NCI-H2196 (cell line): ENCODE data around the gene NPHP1.
"Not testable (repeated sequence)": the region's sequence is repeated elsewhere in the genome, so short reads cannot be mapped to it uniquely, and the experiment has no call there.

Source experiments
- DNase-seq: peaks from one replicate; lab custom pipeline; 2025; ENCODE audit not compliant: unreplicated experiment; lab: John Stamatoyannopoulos, UW

Gene NPHP1

GRCh38 chr2:110105183-110105582 is 99.6 kb downstream of the NPHP1 start:
- no peak for DNase-seq

GRCh38 chr2:110104025-110104771 is 100.6 kb downstream of the NPHP1 start:
- peak; percentile 77 for DNase-seq

- no peak for DNase-seq
These were observed 101.5 kb downstream of the NPHP1 start for GRCh38 chr2:110103061-110103961.

GRCh38 chr2:110101901-110102803 is 102.7 kb downstream of the NPHP1 start:
- DNase-seq, result no peak

- peak; percentile 97 for DNase-seq
These were observed 103.5 kb downstream of the NPHP1 start for GRCh38 chr2:110101280-110101844.

GRCh38 chr2:110100880-110101279 is 103.9 kb downstream of the NPHP1 start:
- not testable (repeated sequence) for DNase-seq

- no peak for DNase-seq
These were observed 104.3 kb downstream of the NPHP1 start for GRCh38 chr2:110100480-110100879.

GRCh38 chr2:110099471-110100225 is 105.2 kb downstream of the NPHP1 start:
- DNase-seq, result no peak

- DNase-seq, result no peak
These were observed 105.8 kb downstream of the NPHP1 start for GRCh38 chr2:110099038-110099425.

- no peak for DNase-seq
These were observed 107.2 kb downstream of the NPHP1 start for GRCh38 chr2:110097506-110098220.

GRCh38 chr2:110095994-110096633 is 108.7 kb downstream of the NPHP1 start:
- DNase-seq, result no peak

GRCh38 chr2:110094884-110095534 is 109.8 kb downstream of the NPHP1 start:
- DNase-seq, result not testable (repeated sequence)

GRCh38 chr2:110093924-110094323 is 110.9 kb downstream of the NPHP1 start:
- not testable (repeated sequence) for DNase-seq

- DNase-seq, result not testable (repeated sequence)
These were observed 114.6 kb downstream of the NPHP1 start for GRCh38 chr2:110090164-110090563.

GRCh38 chr2:110083757-110084156 is 121.1 kb downstream of the NPHP1 start:
- not testable (repeated sequence) for DNase-seq

- not testable (repeated sequence) for DNase-seq
These were observed 121.7 kb downstream of the NPHP1 start for GRCh38 chr2:110083162-110083561.

GRCh38 chr2:110078104-110078503 is 126.7 kb downstream of the NPHP1 start:
- not testable (repeated sequence) for DNase-seq

- DNase-seq, result not testable (repeated sequence)
These were observed 128.9 kb downstream of the NPHP1 start for GRCh38 chr2:110075896-110076295.
